HG03039 (cell line): Measurements from ENCODE around the gene ZFYVE21.

ENCODE experiments used
- ATAC-seq: cut with Tn5 transposase; IDR thresholded peaks from one replicate; pipeline ENCODE4 v1.9.1; 2021; ENCODE audit warnings: mild to moderate bottlenecking, moderate library complexity; ENCODE audit not compliant: unreplicated experiment

The ZFYVE21 gene

DNA sequence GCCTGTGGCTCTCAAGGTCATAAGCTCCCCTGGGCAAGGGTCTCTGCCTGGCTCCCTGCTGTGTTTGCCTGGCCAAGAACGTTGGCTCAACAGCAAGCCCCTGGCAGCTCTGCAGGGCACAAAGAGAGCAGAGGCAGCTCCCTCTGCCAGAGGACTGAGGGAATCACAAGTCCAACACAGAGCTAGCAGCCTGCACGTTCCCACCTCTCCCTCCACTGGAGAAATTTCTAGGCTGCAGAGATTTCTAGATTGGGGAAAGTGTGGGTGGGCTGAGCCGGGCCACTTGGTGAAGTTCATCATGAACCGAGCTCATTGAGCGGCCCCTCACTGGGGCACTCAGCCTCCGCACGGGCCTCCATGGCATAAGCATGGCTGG lies 19.8 kb downstream of the ZFYVE21 start:
- ATAC-seq: no peak

- no peak for ATAC-seq
Observed at GRCh38 chr14:103735815-103736545, 20.4 kb downstream of the ZFYVE21 start.

DNA sequence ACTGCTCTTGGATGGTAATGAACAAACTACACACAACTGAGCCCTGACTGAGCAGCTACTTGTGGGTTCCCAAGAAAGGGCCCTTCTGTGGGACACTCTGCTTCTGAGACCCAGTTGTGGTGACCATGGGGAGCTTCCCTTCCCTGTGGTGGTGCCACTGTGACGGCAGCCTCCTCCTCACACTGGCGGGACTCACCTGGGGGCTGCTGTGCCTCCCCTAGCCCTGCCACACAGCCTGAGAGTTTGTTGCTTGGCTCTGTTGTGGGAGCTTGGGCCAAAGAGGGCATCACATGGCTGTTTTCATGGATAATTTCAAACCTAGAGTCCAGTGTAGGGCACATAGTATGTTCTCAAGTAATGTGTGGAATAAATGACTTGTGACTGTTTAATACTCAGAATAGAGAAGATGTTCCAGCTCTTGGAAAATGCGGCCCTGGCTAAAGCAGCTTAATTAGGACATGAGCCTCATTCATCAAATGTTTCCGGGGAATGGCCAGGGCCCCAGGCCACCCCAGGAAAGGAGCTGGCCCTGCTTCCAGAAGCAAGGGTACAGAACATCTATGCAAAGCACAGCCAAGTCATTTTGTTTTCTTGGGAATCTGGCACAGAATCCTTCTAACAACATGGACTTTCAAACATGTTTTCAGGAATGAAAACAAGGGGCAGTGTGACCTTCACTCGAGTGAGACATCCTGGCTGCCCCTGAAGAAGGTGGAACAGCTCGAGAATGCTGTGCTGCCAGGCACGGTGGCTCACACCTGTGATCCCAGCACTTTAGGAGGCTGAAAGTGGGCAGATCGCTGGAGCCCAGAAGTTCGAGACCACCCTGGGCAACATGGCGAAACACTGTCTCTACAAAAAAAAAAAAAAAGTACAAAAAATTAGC lies 21.2 kb downstream of the ZFYVE21 start:
- no peak for ATAC-seq

DNA sequence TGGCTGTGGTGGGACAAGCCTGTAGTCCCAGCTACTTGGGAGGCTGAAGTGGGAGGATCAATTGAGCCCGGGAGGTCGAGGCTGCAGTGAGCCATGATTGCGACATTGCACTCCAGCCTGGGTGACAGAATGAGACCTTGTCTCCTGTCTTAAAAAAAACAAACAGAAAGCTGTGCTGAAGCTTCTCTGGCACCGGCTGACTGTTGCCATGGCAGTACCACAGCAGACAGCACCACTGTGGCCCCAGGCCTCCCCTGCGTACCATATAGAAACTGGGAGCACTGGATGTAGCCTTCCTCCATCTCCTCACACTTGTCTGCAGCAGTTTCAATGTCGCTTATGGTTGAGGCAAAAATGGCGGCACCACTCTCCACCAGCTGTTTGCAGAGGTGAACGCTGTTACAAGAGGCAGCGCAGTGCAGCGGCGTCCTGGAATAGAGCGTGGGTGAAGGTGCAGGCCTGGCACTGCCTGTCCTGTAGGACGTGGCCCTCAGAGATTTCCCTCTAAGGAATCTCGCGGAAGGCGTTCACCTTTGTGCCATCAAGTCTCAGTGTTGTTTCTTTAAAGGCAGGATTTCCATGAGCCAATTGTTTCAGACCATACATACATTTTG lies 21.9 kb downstream of the ZFYVE21 start:
- no peak for ATAC-seq

- ATAC-seq: no peak
Observed at GRCh38 chr14:103738166-103738565, 22.6 kb downstream of the ZFYVE21 start.

GRCh38 chr14:103738701-103739451 lies 23.3 kb downstream of the ZFYVE21 start:
- no peak for ATAC-seq

GRCh38 chr14:103739466-103739792 lies 23.8 kb downstream of the ZFYVE21 start:
- ATAC-seq: no peak

GRCh38 chr14:103739793-103740501 lies 24.3 kb downstream of the ZFYVE21 start:
- ATAC-seq: no peak

GRCh38 chr14:103740991-103741689 lies 25.5 kb downstream of the ZFYVE21 start:
- no peak for ATAC-seq

DNA sequence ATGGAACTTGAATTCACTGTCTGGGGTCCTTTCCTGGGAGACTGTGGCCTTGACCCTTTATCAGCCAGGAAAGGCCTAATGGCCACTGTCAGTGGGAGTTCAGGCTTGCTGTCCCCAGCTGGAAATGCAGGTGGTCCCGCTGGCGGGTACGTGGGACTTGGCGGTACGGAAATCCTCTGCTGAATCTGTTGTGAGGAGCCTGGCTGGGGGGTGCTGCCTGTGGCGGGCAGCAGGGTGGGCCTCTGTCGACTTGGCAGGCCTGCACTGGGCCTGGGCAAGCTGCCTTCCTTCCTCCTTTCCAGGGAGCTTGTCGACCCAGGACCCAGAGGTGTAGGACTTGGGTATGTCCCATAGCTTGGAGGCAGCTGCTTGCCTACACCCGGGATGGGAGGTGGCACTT lies 26.3 kb downstream of the ZFYVE21 start:
- ATAC-seq: no peak

GRCh38 chr14:103742499-103743255 lies 27.1 kb downstream of the ZFYVE21 start:
- ATAC-seq: no peak

- ATAC-seq: no peak
Observed at GRCh38 chr14:103743691-103744090, 28.1 kb downstream of the ZFYVE21 start.

GRCh38 chr14:103744621-103745395 lies 29.2 kb downstream of the ZFYVE21 start:
- no peak for ATAC-seq

DNA sequence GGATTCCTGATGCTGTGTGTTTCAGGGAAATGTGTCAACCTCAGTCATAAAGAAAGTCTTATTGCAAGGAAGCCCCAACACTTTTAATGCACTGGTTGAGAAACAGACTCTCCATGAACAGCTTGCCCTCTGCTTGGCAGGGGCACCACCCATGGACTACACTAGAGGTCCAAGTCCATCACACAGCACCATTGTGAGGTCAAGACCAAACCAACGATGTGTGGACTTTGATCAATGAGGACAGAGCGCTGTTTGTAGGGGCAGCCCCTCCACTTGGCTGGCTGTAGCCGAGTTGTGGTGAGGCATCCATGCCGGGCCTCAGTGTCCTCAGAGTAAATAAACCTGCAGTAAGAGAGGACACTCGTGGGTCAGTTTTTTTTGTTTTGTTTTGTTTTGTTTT lies 29.8 kb downstream of the ZFYVE21 start:
- ATAC-seq: no peak

GRCh38 chr14:103746701-103747100 lies 31.1 kb downstream of the ZFYVE21 start:
- ATAC-seq: no peak

DNA sequence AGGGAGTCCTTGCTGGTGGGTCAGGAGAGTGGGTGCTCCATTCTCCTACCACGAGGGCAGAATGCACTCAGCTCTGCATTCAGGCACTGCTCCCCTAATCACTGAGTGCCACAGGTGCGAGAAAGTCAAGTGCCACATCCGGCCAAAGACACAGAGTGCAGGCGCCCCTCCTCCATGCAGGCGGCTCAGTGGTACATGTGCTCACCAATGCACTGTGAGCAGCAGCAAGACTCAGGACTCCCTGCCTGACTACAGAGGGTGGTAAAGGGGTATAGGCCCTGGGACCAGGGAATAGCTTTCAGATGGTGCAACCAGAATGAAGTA lies 32.9 kb downstream of the ZFYVE21 start:
- ATAC-seq: no peak

DNA sequence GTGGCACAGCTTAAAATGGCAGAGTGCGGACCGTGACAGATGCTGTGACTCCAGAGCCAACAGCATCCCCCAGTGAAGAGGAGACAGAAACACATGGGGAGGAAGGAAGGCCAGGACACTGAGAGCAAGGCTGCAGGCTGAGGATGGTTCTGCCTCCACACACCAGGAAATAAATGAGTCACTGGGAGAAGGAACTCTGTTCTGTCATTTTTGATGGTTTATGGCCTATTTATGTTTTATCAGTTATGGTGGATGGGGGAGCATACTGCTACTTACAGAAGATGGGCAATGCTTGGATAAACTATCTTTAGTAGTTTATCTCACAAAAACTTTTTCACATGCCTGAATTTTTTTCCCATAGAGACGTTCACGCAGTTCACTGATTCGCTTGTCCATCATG lies 33.8 kb downstream of the ZFYVE21 start:
- ATAC-seq: no peak

GRCh38 chr14:103749860-103750259 lies 34.2 kb downstream of the ZFYVE21 start:
- no peak for ATAC-seq

DNA sequence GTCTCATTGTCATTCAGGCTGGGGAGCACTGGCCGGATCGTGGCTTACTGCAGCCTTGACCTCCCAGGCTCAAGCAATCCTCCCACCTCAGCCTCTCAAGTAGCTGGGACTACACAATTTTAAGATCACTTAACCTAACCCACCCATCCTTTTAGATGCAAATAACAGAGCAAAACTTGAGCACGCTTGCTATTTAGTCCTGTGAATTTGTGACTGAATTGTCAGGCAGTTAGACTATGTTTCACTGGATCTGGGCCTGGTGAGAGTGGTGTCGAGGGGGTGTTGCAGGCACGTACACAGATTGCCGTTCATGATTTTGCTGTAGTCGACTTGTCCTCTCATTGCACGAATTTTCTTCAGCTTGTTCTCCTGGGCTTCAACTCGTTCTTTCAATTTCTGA lies 38.2 kb downstream of the ZFYVE21 start:
- ATAC-seq: no peak
